HS-5 (cell line): ENCODE measurements around the gene MYO3B.

Source experiments
- DNase-seq: peaks from one replicate; pipeline ENCODE4 v3.0.0-alpha.2; 2012; ENCODE audit warnings: low read depth

Gene MYO3B

DNA sequence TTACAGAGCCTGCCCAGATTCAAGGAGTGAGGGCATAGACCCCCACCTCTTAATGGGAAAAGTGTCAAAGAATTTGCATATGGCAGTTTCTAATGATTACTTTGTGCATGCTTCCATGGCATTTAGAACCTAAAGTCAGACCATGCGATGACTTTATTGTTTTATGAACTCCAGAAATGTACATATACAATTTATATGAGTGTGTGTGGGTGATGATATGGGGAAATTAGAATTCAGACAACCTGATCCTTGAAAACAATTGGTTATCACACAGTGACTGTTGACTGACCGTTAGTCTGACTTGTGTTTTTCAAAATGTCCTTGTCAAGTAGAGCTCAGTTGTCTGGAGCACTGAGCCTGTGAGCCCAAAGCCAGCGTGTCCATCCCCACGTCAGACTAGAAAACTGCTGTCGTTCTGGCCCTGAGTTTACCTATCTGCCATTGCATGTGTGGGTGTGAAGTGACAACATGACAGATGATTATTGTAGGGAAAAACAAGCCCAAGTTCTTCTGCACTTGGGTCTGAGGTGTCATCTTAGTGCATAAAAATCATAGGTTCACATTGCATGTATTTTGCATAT, 128.4 kb downstream of the MYO3B start:
- DNase-seq = no peak

DNA sequence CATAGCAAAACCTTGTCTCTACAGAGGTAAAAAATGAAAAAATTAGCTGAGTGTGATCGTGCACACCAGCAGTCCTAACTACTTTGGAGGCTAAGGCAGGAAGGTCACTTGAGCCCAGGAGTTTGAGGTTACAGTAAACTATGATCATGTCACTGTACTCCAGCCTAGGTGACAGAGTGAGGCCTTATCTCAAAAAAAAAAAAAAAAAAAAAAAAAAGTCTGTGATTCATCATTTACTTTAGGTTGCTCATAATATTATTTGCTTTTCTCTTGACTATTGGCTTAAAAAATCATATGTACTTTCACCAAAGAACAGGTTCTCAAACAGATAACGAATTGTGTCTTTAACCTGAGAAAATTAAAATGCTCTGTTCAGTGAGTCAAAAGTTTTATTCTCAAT, 129.1 kb downstream of the MYO3B start:
- DNase-seq = no peak

DNA sequence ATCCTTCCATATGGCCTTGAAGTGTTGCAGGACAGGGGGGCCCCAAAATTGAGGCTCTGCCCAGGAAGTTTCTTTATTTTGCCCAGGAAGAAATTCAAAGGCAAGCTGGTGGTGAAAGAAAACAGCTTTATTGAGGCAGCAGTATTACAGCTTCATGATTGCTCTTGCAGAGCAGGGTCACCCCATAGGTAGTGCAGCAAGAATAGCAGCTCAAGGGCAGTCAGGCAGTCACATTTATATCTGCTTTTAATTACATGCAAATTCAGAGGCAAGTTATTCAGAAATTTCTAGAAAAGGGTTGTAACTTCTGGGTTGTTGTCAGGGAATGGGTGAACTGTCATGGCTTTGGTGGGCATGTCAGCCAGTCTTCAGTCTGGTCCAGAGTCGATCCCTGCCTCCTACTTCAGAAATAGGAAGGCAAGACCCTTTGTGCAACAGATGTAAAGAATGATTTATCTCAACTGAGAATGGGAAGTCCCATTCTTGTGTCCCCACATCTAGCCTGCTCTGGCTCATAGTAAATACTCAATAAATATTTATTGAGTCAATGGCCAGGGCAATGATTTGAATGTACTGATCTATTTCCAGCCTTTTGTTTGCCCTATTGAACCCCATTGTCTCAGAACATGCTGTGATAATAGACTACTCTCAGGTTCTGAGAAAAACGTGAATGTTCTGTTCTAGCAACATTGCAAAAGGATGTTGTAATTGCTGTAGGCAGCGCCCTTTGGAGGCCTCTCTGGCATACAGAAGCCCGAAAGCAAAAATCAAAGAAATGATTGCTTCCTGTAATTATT, 129.8 kb downstream of the MYO3B start:
- no peak for DNase-seq

DNA sequence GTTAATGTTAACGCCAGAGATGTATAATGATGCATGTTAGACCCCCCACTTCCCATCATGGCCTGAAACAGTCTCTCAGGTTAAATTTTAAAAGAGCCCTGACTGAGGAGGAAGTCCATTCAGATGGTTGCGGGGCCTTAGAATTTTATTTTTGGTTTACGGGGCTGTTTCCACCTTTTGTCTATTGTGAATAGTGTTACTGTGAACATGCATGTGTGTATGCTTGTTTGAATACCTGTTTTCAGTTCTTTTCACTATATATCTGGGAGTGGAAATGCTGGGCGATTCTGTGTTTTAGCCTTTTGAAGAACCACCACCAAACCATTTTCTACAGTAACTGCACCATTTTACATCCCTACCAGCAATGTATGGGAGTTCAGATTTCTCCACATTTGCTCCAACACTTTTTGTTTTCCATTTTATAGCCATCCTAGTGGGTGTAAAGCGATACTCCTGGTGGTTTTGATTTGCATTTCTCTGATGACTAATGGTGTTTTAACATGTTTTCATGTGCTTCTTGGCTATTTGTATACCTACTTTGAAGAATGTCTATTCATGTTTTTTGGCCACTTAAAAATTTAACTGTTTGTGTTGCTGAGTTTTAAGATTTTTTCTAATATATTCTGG, 133.0 kb downstream of the MYO3B start:
- no peak for DNase-seq

DNA sequence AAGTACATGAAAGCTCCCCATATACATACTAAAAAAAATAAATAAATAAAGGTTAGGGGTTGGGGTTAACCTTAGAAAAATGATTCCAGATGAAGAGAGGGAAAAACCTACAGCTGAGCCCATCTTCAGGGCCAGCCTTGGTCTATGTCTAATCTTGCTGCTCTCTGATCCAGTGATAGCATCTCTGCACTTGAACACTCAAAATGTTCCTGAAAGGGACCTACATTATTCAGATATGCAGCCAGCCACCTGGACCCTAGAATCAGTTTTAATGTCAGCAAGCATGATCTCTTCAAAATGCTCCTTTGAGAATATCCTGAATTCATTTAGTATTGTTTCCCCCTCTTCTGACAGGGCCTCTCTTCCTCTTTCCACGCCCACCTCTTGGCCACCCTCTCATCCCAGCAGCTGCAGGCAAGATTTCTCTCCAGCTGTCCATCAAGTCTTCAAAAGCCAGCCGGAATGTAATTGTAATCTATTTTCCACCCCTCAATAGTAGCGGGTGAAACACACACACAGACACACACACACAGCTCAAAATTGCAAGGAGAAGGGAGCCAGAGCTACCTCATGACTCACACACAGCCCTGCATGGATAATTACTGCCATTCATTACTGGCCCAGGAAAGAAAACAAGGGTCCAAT, 135.5 kb downstream of the MYO3B start:
- no peak for DNase-seq

DNA sequence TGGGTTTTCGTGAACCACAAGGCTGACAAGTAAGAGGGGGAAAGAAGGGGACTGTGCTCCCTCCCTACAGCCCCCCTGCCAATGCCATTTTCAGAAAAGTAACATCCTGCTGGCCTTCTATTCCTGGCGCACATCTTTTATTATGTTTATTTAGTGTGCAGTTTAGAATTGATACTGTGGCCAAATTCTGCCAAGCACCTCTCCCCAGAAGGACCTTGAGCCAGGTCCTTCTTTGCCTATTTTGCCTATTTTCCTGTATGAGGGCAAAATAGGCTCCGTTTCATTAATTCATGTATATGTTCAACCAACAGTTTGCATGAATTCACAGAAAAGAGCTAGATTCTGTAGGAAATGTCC, 136.0 kb downstream of the MYO3B start:
- no peak for DNase-seq

DNA sequence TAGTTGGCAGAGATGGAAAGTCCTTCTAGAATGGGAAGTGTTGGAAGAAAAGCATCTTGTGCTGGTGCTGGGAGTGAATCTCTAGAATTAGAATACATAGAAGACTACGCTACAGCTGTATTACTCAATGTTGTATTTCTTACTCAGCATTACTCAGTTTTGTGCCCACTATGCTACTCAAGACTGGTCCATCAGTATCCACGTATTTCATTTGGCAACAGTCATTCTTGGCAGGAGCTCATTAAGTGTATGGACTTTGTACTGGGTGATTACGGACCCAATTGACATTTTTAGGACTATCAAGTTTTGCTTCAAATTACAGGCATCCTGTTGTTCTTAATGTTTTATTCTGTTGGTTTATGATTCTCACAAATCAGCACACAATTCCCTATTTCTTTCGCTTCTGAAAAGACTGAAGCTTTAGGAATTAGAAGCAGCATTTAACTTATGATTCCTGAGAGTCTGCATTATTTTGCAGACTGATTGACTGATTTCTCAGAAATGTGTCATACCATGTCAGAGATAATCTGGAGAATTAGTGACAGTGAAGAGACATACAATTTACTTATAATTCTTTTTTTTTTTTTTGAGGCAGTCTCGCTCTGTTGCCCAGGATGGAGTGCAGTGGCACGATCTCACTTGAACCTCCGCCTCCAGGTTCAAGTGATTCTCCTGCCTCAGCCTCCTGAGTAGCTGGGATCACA, 136.9 kb downstream of the MYO3B start:
- DNase-seq = no peak

DNA sequence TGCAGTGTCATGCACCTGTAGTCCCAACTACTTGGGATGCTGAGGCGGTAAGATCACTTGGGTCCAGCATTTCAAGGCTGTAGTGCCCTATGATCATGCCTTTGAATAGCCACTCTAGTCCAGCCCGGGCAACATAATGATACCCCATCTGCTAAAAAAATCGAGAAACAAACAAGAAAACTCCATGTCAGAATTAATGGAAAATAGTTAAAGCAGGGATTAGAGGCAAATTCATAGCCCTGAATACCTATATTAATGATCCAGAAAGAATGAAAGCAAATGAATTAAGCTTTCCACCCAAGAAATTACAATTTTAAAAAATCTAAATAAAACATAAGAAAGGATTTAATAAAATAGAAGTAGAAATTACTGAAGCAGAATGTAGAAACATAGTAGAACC, 143.0 kb downstream of the MYO3B start:
- DNase-seq = no peak

DNA sequence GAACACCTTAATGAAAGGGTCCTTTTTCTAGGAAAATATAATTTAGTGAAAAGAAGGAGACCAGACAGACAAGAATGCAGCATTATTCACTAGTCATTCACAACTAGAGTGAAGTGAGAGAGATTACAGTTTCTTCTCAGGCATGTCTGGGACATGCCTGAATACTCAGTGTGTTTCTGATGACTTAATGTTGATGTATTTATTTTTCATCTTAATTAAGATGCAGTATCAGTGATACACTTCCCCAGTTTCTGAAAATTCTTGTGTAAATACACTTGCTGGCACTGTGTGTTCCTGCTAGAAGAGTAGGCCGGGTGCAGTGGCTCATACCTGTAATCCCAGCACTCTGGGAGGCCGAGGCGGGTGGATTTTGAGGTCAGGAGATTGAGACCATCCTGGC, 143.6 kb downstream of the MYO3B start:
- no peak for DNase-seq

DNA sequence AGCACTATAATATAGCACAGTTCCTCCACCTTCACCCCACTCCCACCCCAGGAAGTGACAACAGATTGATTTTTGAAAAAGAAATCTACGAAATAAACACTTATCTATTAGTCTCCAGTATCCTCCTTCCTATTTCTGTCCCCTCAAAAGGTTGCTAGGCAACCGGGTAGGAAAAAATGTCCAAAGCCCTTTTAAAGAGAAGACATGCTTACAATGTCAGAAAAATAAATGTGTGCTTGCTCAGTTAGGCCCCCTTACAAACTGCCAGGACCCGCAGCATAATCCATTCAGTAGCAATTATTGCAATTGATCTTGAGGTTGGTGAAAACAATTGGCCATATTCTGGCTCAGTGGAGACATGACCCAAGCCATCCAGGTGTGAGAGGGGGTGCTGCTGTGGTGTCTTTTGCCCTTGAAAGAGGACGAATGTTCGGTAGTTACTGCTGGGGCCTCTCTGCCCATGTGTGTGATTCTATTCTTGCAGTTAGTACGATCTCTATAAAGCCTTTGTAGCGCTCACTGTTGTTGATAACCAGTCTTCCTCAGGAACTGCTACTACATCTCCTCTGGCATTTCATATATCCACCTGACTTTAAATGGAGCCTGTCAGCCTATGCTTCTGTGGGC, 144.3 kb downstream of the MYO3B start:
- DNase-seq = no peak

DNA sequence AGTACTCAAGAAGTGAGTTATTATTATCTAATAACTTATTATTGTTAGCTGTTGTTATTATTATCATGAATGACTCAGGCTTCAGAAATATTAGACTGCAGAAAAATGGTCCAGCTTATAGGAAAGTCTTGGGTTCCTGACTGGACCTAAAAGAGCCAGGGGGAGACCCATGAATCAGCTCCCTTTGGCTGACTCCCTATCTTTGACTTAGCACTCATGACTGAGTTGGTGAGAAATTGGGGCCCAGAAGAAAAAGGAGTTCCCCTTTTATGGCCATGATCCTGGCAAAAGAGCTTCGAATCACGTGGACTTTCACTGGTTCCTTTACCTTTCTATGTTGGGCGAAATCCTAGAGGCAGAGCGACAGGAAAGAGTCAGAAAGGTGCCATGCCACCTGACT, 145.8 kb downstream of the MYO3B start:
- DNase-seq = no peak

DNA sequence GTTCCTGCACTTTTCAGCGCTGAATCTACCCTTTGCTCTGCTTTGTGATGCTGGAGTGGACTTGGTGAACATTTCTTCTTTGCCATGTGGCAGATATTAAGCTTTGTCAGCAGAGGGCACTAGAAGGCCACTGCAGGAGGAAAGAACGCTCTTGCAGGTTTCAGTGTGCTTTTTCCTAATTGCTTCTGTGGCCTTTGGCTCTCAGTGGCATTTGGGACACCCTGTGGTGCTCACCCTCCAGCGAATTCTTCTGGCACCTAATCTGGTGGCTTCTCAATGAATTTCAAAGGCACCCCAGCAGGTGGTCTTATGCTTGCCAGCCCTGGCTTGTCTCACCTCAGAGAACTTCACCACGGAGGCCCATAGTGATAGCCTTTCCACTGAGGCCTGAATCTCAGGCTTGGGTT, 146.7 kb downstream of the MYO3B start:
- DNase-seq = no peak

DNA sequence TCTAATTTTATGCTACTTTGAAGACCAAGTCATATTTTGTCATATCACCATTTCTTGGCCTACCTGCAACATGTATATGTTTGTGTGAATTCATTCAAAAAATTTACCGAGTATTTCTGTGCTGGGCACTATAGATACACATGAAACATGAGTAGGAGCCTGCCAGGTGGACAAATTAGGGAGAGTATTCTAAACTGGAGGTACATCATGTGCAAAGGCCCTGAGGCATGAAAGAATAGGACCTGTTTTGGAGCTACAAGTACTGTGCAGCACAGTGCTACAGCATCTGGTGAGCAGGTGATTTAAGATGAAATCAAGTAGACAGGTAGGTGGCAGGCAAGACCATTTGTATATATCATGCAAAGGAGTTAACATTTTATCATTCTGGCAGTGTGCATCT, 152.9 kb downstream of the MYO3B start:
- no peak for DNase-seq

DNA sequence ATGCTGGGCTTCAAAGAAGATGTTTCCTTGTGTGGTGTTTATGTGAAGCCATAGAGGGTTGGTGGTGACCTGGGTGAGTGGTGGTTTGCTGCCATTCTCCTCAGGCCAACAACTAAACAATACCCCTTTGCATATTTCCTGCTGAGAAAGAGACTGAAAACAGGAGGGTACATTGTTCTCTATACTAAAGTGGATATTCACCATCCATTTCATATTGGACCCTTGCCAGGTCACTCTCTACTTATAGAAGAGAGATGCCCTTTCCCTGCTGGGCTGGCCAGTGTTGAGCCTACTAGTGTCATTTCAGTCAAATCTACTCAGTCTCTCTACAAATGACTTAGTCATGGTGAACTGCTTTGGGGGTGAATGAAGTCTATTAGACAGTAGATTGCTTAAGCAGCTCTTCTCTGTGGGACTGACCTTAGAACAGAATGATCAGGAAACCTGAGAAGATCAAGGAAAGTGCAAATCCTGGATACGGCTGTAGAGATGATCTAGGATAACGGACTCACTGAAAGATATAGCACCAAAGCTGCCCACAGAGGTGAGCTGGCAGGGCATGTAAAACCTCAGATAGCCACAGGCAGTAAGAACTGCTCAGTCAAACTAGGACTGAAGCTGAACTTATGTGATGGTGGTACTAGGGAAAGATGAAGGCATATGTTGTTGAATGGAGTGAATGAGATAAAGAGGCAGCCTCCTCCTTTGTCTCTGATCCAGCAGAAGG, 154.9 kb downstream of the MYO3B start:
- no peak for DNase-seq

DNA sequence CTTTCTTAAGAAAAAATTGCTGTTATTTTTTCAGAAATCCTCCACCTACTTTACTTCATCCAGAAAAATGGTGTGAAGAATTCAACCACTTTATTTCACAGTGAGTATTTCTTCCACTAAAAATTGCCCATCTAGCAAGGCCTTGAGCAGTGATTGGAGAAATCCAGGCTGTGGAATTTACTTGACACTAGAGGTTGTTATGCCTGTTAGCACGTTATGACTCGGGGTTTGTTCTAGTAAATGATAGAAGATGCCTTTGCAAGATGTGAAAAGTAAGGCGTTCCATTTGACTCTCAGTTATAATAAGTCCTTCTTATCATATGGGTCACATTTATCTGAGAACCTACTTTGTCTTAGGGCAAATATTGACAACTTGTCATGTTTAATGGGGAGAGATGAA, 157.4 kb downstream of the MYO3B start:
- no peak for DNase-seq

DNA sequence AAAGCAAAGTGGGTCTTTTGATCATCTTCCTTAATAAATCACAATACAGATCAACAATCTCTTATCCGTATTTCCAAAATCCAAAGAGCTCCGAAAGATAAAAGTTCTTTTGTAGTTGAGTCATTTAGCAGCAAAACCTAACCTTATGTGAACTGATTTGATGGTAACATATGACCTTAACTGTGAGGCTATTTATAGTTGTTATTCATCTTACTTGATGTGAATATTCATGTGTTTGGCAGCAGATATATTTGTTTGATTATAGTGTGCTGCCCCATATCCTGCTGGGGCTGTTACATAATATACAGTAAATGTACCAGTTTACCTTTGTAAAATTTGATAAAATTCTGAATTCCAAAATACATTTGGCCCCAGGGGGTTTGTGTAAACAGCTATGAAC, 158.5 kb downstream of the MYO3B start:
- no peak for DNase-seq

DNA sequence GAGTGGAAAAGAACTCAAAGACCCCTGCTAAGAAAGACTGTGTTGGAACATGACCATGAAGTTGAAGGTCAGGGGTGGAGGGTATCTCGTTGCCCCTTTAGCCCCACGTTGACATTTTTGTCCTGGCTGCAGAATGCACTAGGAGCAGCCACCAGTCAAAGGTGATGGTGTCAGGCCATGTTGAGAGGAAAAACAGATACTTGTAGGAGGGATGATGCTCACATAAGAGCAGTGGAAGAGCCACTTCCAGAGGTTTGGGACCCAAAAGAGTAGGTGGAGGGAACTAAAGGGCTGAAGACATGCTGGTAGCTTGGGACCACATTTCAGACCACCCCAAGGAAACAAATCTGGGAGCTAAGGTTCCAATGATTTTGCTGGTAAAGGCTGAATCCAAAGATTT, 159.0 kb downstream of the MYO3B start:
- no peak for DNase-seq

DNA sequence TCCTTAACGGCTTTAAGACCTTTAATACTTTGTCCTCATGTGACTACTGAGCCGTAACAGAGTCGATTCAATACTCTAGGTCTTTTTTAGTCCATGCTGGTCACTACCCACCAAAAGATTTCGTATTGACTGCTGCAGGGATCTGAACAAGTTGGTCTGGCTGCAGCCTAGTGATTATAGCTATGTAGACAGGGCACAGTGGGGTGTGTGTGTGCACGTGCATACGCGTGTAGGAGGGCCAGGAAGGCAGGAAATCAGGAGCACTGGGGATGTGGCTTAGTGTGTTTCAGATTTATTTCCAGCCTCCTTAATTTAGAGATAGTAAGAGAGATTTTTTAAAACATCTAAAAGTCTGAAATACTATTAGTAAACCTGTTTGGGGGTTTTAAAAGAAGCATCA, 161.4 kb downstream of the MYO3B start:
- no peak for DNase-seq

DNA sequence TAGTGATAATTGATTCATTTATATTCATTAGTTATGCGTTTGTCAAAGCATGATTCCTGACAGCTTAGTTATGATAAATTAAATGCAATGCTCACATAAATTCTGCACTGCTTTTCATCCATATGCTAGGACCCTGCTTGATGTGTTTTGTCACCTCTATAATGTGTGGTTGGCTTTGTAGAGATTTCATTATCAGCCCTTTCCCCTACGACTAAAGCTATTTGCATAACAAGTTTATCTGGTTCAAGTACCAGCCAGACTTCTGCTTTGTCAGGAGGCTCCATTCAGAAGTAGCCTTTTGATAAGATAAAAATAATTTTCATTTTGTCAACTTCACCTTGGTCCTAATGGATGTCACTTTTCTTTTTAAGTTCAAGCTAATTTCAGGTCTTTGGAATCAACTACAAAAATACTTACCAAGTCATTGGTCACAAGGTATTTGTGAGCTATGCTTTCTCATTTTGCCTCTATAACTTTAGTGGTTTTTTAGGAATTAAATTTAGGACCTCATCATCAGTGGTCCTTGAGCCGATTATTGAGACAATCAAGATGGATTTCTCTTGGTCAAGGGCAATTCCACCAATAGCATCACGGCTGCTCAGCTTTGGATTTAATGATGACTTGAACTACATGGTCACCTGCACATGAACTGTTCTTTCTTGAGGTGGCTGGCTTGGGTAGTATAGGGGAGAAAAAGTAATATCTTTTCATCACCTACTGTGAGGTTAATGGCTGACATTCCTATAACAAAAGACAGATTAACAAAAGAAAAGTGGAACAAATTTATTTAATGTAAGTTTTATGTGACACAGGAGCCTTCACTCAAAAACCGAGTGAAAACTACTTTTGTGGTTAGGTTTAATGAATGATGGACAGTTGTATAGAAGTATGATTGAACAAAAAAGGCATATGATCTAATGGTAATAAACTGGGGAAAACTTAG, 162.1 kb downstream of the MYO3B start:
- no peak for DNase-seq

DNA sequence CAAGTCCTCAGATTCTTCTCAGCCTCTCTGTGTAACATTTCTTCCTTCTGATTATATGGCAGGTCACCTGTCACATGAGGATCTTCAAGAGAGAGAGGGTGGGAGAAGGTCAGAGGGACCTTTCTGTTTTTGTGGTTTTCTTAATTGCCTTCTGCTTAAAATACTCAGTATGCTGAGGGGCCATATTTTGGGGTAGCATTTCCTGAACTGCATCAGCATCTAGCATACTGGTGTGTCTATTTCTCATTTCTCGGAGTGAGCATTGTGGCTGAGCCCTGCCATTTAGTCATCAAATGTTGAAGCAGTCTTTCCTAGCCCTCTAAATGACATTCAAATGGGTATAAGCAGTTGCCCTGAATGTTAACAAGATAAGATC, 162.7 kb downstream of the MYO3B start:
- no peak for DNase-seq
